CD14-positive monocyte (primary cell): ENCODE results near the gene FAM168B. TPM values are rescaled to one million over a fixed set of nuclear protein-coding genes. Genes with fewer than 3 reads are reported as not detected.

Experiments
- DNase-seq, 3 donors: peaks; one replicate each; pipeline ENCODE4 v3.0.0-alpha.2; 2011 to 2022
- H2AFZ ChIP-seq: 2 replicates; pipeline ENCODE4 v1.6.0; 2012; ENCODE audit warnings: mild to moderate bottlenecking, low read depth, low read length, inconsistent platforms; ENCODE audit not compliant: insufficient read depth, poor library complexity, severe bottlenecking
- H3K27ac ChIP-seq, 2 donors: 1 replicate in 1 of 2; 2 replicates in 1 of 2; pipeline ENCODE4 v1.5.1; 2012 to 2013; ENCODE audit warnings: low read length in 2 of 2, control low read depth in 1 of 2, inconsistent platforms in 1 of 2, low read depth in 1 of 2, mild to moderate bottlenecking in 1 of 2
- H3K27me3 ChIP-seq, 2 donors: one replicate each; pipeline versions ENCODE4 v1.6.0 to v1.6.1; 2011 to 2013; ENCODE audit warnings: low read length in 2 of 2; ENCODE audit not compliant: control insufficient read depth in 2 of 2, insufficient read depth in 2 of 2
- H3K36me3 ChIP-seq, 2 donors: replicated peaks in 1 of 2; 1 replicate in 1 of 2; 2 replicates in 1 of 2; pipeline versions ENCODE4 v1.5.1 to v1.6.1; 2012 to 2013; ENCODE audit warnings: low read length in 2 of 2, control low read depth in 1 of 2, inconsistent platforms in 1 of 2, mild to moderate bottlenecking in 1 of 2; ENCODE audit not compliant: insufficient read depth in 2 of 2, control insufficient read depth in 1 of 2
- H3K4me1 ChIP-seq, 2 donors: 1 replicate in 1 of 2; 2 replicates in 1 of 2; pipeline versions ENCODE4 v1.5.1 to v1.6.1; 2012 to 2013; ENCODE audit warnings: low read length in 2 of 2, control low read depth in 1 of 2, inconsistent platforms in 1 of 2, mild to moderate bottlenecking in 1 of 2, moderate library complexity in 1 of 2; ENCODE audit not compliant: insufficient read depth in 2 of 2, control insufficient read depth in 1 of 2
- H3K4me2 ChIP-seq: replicated peaks from 2 replicates; pipeline ENCODE3; 2012; ENCODE audit warnings: low read length, moderate library complexity, mild to moderate bottlenecking; ENCODE audit not compliant: poor library complexity, severe bottlenecking; ENCODE audit errors: extremely low read depth
- H3K4me3 ChIP-seq, 3 experiments: fragments of 200-600 bp in 1 of 3; sonication (generic) in 1 of 3; replicated peaks in 1 of 3; 1 replicate in 2 of 3; 2 replicates in 1 of 3; pipeline ENCODE4 v1.5.1; 2011 to 2013; ENCODE audit warnings: low read length in 3 of 3, mild to moderate bottlenecking in 3 of 3, control low read depth in 2 of 3, low read depth in 2 of 3, inconsistent platforms in 1 of 3, moderate library complexity in 1 of 3
- H3K79me2 ChIP-seq: 2 replicates; pipeline ENCODE4 v1.6.0; 2012; ENCODE audit warnings: mild to moderate bottlenecking, control low read depth, inconsistent platforms, low read length, moderate library complexity; ENCODE audit not compliant: insufficient read depth
- H3K9ac ChIP-seq: 2 replicates; pipeline ENCODE4 v1.6.0; 2017; ENCODE audit warnings: low read length, mild to moderate bottlenecking; ENCODE audit not compliant: insufficient read depth, poor library complexity, severe bottlenecking
- H3K9me3 ChIP-seq, 2 donors: replicated peaks in 1 of 2; 1 replicate in 1 of 2; 2 replicates in 1 of 2; pipeline versions ENCODE4 v1.5.1 to v1.6.1; 2012 to 2013; ENCODE audit warnings: low read length in 2 of 2, control low read depth in 1 of 2; ENCODE audit not compliant: control insufficient read depth in 1 of 2, insufficient read depth in 1 of 2
- H4K20me1 ChIP-seq: 2 replicates; pipeline ENCODE4 v1.6.0; 2012; ENCODE audit warnings: mild to moderate bottlenecking, low read length, control low read depth, moderate library complexity; ENCODE audit not compliant: insufficient read depth
- H3K27ac Mint-ChIP-seq, 7 donors: one replicate each; pipeline ENCODE4 v1.8.0; 2020; ENCODE audit warnings: mild to moderate bottlenecking in 7 of 7, mixed read lengths in 7 of 7, moderate library complexity in 6 of 7, inconsistent platforms in 2 of 7
- H3K27me3 Mint-ChIP-seq, 3 donors: one replicate each; pipeline ENCODE4 v1.8.0; 2021 to 2022; ENCODE audit warnings: low read depth in 3 of 3, mild to moderate bottlenecking in 3 of 3, mixed read lengths in 3 of 3, moderate library complexity in 3 of 3, inconsistent platforms in 1 of 3
- H3K36me3 Mint-ChIP-seq, 2 donors: one replicate each; pipeline ENCODE4 v1.8.0; 2020; ENCODE audit warnings: mixed read lengths in 2 of 2, inconsistent platforms in 1 of 2, mild to moderate bottlenecking in 1 of 2
- H3K4me1 Mint-ChIP-seq: one replicate; pipeline ENCODE4 v1.8.0; 2020; ENCODE audit warnings: mild to moderate bottlenecking, mixed read lengths
- H3K4me3 Mint-ChIP-seq, 2 donors: one replicate each; pipeline ENCODE4 v1.8.0; 2020; ENCODE audit warnings: mild to moderate bottlenecking in 2 of 2, mixed read lengths in 2 of 2, moderate library complexity in 1 of 2
- H3K9me3 Mint-ChIP-seq, 7 donors: one replicate each; pipeline ENCODE4 v1.8.0; 2020 to 2022; ENCODE audit warnings: mixed read lengths in 7 of 7, mild to moderate bottlenecking in 6 of 7, moderate library complexity in 6 of 7, inconsistent platforms in 2 of 7
- WGBS: methylation state at CpG from one replicate; pipeline ENCODE4 v1.1.5; 2013; ENCODE audit warnings: missing lambda C conversion rate; ENCODE audit not compliant: insufficient coverage; 5-methylcytosine and 5-hydroxymethylcytosine counted together
- intact Hi-C, 2 donors: fragments of 100-400 bp; cut with micrococcal nuclease; formaldehyde crosslinking; loops; one replicate each; pipeline versions ENCODE4 v1.15.0 to v1.15.1; 2023
- polyA plus RNA-seq, 3 donors: library from polyadenylated mRNA; depleted of rRNA in 1 of 3; unstranded in 2 of 3; stranded (reverse) in 1 of 3; fragments of 300-500 nt in 2 of 3; fragments of >200 nt in 1 of 3; fragmentation: Illumina TruSeq in 2 of 3; gene quantifications; 1 replicate in 2 of 3; 2 replicates in 1 of 3; pipeline ENCODE4 v1.2.3, GENCODE V29; 2012 to 2021
- TF ChIP-seq, protein P1 (sequence below): fragments of 200-600 bp; IDR thresholded peaks from one replicate; pipeline ENCODE4 v1.8.0; 2022; ENCODE audit warnings: antibody characterized with exemption, mild to moderate bottlenecking

The FAM168B gene
- polyA plus RNA-seq, 3 donors: 20.5 to 33.2 (median 22.6) TPM

DNA sequence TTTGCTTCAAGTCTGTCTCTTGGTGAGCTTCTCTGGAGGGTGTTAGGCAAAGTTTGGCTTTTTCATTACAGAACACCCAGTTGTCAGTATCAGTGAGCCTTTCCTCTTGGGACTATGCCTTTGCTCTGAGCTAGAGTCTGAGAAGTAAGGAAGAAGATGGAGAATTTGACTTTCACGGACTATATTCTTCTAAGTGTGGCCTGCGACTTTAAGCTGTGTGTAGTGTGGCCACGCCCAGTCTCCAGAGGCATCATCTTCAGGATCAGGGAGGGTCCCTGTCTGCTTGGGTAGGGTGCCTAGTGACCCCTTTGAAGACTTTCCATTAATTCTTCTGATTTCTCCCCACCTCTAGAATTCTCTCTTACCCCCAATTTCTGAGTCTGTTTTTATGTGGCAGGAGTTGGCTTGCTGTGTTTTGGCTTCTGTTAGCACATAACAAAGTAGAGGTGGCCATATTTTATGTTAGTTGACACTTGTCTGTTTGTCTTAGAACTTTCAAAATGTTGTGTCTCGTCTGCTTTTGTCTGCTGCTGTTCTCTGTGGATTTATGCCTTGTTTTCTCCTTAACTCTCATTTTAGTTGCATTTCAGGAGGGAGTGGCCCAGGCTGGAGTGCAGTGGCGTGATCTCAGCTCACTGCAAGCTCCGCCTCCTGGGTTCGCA, 20.4 kb upstream of the FAM168B start:
- H3K4me3 Mint-ChIP-seq: no peak overlapping the region
- H4K20me1 ChIP-seq: peaks cover 92% of the 10 kb centered on the region
- H3K9ac ChIP-seq: no peak overlapping the region
- WGBS: 100% methylated on average over 1 of the region's 7 CpGs
- no peaks in the 10 kb centered on the region for H3K27me3 ChIP-seq
- peaks cover 5 to 6% of the 10 kb centered on the region in 2 donors for H3K9me3 ChIP-seq
- peaks cover 21 to 87% of the 10 kb centered on the region in 2 donors for H3K36me3 ChIP-seq
- TF ChIP-seq, protein P1, sequence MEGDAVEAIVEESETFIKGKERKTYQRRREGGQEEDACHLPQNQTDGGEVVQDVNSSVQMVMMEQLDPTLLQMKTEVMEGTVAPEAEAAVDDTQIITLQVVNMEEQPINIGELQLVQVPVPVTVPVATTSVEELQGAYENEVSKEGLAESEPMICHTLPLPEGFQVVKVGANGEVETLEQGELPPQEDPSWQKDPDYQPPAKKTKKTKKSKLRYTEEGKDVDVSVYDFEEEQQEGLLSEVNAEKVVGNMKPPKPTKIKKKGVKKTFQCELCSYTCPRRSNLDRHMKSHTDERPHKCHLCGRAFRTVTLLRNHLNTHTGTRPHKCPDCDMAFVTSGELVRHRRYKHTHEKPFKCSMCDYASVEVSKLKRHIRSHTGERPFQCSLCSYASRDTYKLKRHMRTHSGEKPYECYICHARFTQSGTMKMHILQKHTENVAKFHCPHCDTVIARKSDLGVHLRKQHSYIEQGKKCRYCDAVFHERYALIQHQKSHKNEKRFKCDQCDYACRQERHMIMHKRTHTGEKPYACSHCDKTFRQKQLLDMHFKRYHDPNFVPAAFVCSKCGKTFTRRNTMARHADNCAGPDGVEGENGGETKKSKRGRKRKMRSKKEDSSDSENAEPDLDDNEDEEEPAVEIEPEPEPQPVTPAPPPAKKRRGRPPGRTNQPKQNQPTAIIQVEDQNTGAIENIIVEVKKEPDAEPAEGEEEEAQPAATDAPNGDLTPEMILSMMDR: no peak
- H3K79me2 ChIP-seq: peaks cover 100% of the 10 kb centered on the region
- peaks cover 60 to 80% of the 10 kb centered on the region in 2 donors for H3K36me3 Mint-ChIP-seq
- DNase-seq: no peak
- H3K4me2 ChIP-seq: no peak overlapping the region
- H3K27ac ChIP-seq: peak overlapping the region in 1 of 2 donors; percentile 33
- H3K9me3 Mint-ChIP-seq: peaks cover 6 to 22% (median 15%) of the 10 kb centered on the region in 7 donors
- intact Hi-C loops: no loop called here
- no peak overlapping the region for H2AFZ ChIP-seq
- peaks cover 0 to 2% (median 0%) of the 10 kb centered on the region in 3 donors for H3K27me3 Mint-ChIP-seq
- no peaks in the 10 kb centered on the region for H3K4me1 ChIP-seq
- peak overlapping the region in 2 of 7 donors; percentile 8 to 86 for H3K27ac Mint-ChIP-seq
- no peak overlapping the region for H3K4me3 ChIP-seq
- peaks cover 21% of the 10 kb centered on the region for H3K4me1 Mint-ChIP-seq

DNA sequence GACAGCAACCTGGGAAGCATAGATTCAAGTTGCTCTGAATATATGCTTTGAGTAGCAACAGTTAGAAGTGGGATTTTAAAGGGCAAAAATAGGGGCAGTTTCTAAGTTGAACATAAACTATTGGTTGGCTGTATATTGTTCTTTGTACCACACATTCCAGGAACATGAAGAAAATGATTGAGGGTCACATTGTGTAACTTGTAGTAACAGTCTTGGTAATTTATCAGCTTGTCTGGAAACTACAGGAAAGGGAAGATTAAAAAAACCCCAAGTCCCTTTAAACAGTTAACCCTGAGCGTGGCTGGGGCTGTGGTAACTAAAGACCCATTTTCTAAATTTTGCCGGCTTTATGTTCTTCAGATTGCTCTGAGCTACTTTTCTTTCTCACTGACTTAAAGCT, 19.3 kb upstream of the FAM168B start:
- peaks cover 100% of the 10 kb centered on the region for H3K79me2 ChIP-seq
- no peak overlapping the region for H3K9ac ChIP-seq
- peaks cover 93% of the 10 kb centered on the region for H4K20me1 ChIP-seq
- no CpG with 5 or more reads among the region's 2 CpGs for WGBS
- no peaks in the 10 kb centered on the region for H3K27me3 ChIP-seq
- H3K4me1 Mint-ChIP-seq: peaks cover 23% of the 10 kb centered on the region
- peak overlapping the region in 1 of 2 donors; percentile 42 for H3K27ac ChIP-seq
- H3K4me3 Mint-ChIP-seq: no peak overlapping the region
- no peak overlapping the region for H3K4me3 ChIP-seq
- peak overlapping the region in 5 of 7 donors; percentile 8 to 36 (median 17) for H3K27ac Mint-ChIP-seq
- no peak overlapping the region for H3K4me2 ChIP-seq
- TF ChIP-seq, protein P1: no peak
- H2AFZ ChIP-seq: no peak overlapping the region
- peaks cover 59 to 79% of the 10 kb centered on the region in 2 donors for H3K36me3 Mint-ChIP-seq
- H3K36me3 ChIP-seq: peaks cover 23 to 89% of the 10 kb centered on the region in 2 donors
- H3K4me1 ChIP-seq: peaks cover 0 to under 1% of the 10 kb centered on the region in 2 donors
- intact Hi-C loops: no loop called here
- H3K27me3 Mint-ChIP-seq: peaks cover 0 to 2% (median 0%) of the 10 kb centered on the region in 3 donors
- peaks cover 6 to 22% (median 15%) of the 10 kb centered on the region in 7 donors for H3K9me3 Mint-ChIP-seq
- peaks cover 5 to 6% of the 10 kb centered on the region in 2 donors for H3K9me3 ChIP-seq
- DNase-seq: no peak
